Measurements from ENCODE around the gene RFPL4A. TPM values are rescaled to one million over a fixed set of nuclear protein-coding genes. Genes with fewer than 3 reads are reported as not detected.

RFPL4A gene
- total and polyA plus RNA-seq, 10 of the 15 experiments (the other 5 are each of a cell fraction or from before 2014, with no cell fraction given) = 0.18 TPM; not detected in 9

GRCh38 chr19:55802281-55802680 lies 43.4 kb downstream of the RFPL4A start:
- in situ Hi-C loops (cut with MboI) (no loop called here), intact Hi-C loops (cut with micrococcal nuclease; ENCODE audit: unreplicated experiment) (no loop called here)
- H3K9me3 ChIP-seq (replicated peaks; ENCODE audit: control insufficient read depth, insufficient read depth, low read length) = no peaks in the 10 kb centered on the region; the same call in 2 of the 3 replicates
- DNase-seq (ENCODE audit: low read depth, low spot score) (no peak), ATAC-seq (no peak), FAIRE-seq (no peak)
- no peak overlapping the region for H3K4me3 ChIP-seq
- no peak overlapping the region for H3K9ac ChIP-seq (ENCODE audit: control insufficient read depth, insufficient read depth, low read length)
- 92% methylated on average over 2 of the region's 2 CpGs for WGBS (ENCODE audit: insufficient coverage, insufficient replicate concordance, low lambda C conversion rate, missing lambda C conversion rate)
- ChIA-PET CTCF (no interaction called here), RAD21 (ENCODE audit: unreplicated experiment) (no interaction called here), SMC1A (ENCODE audit: uncharacterized antibody, unreplicated experiment) (no interaction called here), POLR2A (no interaction called here)
- no peak overlapping the region for H3K4me2 ChIP-seq (ENCODE audit: control insufficient read depth, insufficient read depth)
- 0 out of 2 replicates have a peak, but pooled peaks cover 4% of the 10 kb centered on the region for H3K4me1 ChIP-seq (ENCODE audit: control insufficient read depth, insufficient read depth, low read length)
- BruUV-seq (replicated peaks) = no TSS peak
- TF ChIP-seq SPI1 (IDR thresholded peaks at IDR 0.05; ENCODE audit: borderline replicate concordance, insufficient read depth, low read depth, low read length) (no peak), SUPT20H (IDR thresholded peaks at IDR 0.05; ENCODE audit: borderline replicate concordance, control insufficient read depth, low read depth, low read length) (no peak), CREB1 (IDR thresholded peaks at IDR 0.05; ENCODE audit: low read depth) (no peak), ZNF384 (IDR thresholded peaks at IDR 0.05; ENCODE audit: borderline replicate concordance, low read depth, low read length) (no peak), MLLT1 (IDR thresholded peaks at IDR 0.05) (no peak), JUND (IDR thresholded peaks at IDR 0.05; ENCODE audit: low read depth, low read length) (no peak), CBX3 (IDR thresholded peaks at IDR 0.05; ENCODE audit: borderline replicate concordance, low read depth) (no peak), ZBTB33 (IDR thresholded peaks at IDR 0.05) (no peak), YBX1 (IDR thresholded peaks at IDR 0.05) (no peak), HCFC1 (IDR thresholded peaks at IDR 0.05; ENCODE audit: low read length) (no peak), SRF (IDR thresholded peaks at IDR 0.05; ENCODE audit: low read depth in 2 of 2, low read length in 2 of 2) (no peak), CHD1 (IDR thresholded peaks at IDR 0.05; ENCODE audit: low read depth, low read length) (no peak), USF1 (IDR thresholded peaks at IDR 0.05; ENCODE audit: borderline replicate concordance, extremely low read length, insufficient read depth, low read depth, low read length) (no peak), NKRF (conservative IDR thresholded peaks at IDR 0.05) (no peak), STAT3 (IDR thresholded peaks at IDR 0.05; ENCODE audit: low read depth, low read length) (no peak), EP300 (IDR thresholded peaks at IDR 0.05; ENCODE audit: borderline replicate concordance in 1 of 2, control insufficient read depth in 1 of 2, low read depth in 2 of 2, low read length in 2 of 2) (no peak)
- H3K27me3 ChIP-seq (replicated peaks in 1 of 2; ENCODE audit: control insufficient read depth in 2 of 2, insufficient read depth in 2 of 2, low read length in 1 of 2) = no peaks in the 10 kb centered on the region
- no peak overlapping the region for H2AFZ ChIP-seq (ENCODE audit: control insufficient read depth, low read depth, low read length)
- H3K36me3 ChIP-seq (ENCODE audit: control insufficient read depth in 2 of 2, insufficient read depth in 2 of 2, low read length in 1 of 2) = no peaks in the 10 kb centered on the region
- H4K20me1 ChIP-seq (ENCODE audit: control insufficient read depth, insufficient read depth) = no peaks in the 10 kb centered on the region
- no peak overlapping the region for H3K27ac ChIP-seq (ENCODE audit: control insufficient read depth, insufficient read depth)
- no peaks in the 10 kb centered on the region for H3K79me2 ChIP-seq (ENCODE audit: control insufficient read depth, insufficient read depth, low read length)

All from GM12878 (cell line).